GM21528 (cell line): Measurements from ENCODE around the gene KCNG2.

Experiments used
- ATAC-seq: cut with Tn5 transposase; IDR thresholded peaks from one replicate; pipeline ENCODE4 v1.9.1; 2021; ENCODE audit warnings: mild to moderate bottlenecking, moderate library complexity; ENCODE audit not compliant: unreplicated experiment, low FRiP score

The KCNG2 gene

GRCh38 chr18:79917169-79917852 lies 119.6 kb downstream of the KCNG2 start:
- no peak for ATAC-seq

DNA sequence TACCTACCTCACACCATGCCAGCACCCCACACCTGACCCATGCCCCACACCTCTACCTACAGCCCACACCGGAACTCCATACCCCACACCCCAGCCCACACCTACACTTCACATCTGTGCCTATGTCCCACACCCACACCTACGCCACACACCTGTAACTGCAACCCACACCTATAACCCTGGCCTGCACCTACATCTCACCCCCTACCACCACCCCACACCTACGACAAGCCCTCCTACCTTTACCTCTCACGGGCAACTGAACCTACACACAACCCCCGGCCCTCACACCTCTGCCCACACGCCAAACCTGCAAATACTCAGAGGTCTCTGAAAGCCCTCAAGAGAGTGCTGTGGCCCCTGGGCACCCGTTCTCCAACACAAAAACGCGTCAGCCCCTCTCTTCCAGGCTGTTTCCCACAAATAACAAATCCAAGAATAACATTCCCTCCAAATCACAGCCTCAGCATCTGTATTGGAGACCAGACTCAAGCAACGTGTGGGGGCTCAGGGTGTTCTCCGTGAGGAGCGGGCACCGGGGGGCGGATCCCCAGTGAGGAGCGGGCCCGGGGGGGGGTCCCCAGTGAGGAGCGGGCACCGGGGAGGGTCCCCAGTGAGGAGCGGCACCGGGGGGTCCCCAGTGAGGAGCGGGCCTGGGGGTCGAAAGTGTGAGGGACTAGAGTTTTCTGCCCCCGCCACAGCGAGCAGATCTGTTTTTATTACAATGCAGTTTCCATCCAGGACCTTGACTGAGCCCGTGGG lies 120.3 kb downstream of the KCNG2 start:
- no peak for ATAC-seq

DNA sequence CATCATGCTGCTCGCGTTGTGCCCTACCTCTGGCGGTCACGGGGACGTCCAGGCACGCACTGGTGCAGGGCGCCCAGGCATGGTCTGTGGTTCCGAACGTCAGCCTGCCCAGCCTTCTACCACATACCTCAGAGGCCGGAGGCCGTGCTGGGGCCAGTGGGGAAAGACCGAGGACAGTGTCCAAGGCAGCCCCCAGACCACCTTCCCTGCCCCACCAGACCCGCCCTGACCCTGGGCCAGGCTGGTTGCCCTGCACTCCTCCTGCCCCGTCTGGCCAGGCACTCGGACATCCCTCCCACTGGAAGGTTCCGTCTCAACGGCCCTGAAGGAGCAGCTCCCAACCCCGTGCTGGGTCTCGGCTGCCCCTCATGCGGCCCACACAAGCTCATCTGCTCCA lies 120.9 kb downstream of the KCNG2 start:
- ATAC-seq: no peak

- no peak for ATAC-seq
These were observed 121.4 kb downstream of the KCNG2 start for GRCh38 chr18:79919089-79919488.

- no peak for ATAC-seq
These were observed 124.5 kb downstream of the KCNG2 start for GRCh38 chr18:79921984-79922965.

- no peak for ATAC-seq
These were observed 125.3 kb downstream of the KCNG2 start for GRCh38 chr18:79922971-79923411.

GRCh38 chr18:79923896-79924585 lies 126.3 kb downstream of the KCNG2 start:
- ATAC-seq: no peak

DNA sequence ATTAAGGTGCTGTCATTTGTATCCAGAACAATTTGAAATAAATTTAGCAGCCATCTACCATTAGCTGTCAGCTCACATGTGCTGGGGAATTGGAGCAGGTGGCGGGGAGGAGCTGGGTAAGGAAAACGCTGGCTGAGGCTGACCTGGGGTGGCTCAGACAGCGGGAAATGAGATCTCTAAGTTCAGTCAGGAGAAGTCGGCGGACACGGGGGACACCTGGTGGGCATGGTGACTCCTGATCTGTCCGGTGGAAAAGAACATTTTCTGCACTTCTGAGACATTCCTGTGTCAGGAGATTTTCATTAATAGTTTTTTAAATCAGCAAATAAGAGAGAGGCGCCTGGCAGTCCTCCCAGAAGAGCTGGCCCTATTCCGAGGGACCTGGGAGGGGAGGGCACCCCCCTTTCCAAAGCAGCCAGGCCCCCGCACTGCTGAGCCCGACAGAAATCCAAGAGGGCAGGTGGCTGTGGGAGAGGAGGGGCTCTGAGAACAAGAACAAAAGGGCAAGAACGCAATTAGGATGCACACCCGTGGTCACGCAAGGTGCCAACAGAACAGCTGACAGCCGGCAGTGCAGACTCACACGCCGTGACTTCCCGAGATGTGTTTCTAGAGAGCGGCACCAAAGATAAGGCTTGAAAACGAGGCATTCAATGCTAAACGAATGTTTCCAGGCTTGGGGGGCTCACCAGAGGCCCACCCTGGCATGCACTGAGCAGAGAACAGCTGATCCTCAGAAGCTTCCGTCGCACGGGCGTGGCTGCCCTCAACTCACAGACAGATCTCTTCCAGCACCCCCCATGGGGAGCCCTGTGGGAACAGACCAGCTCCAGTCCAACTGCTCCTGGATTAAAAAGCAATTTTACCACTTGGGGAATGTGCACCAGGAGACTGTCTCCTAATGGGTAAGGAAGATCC lies 127.3 kb downstream of the KCNG2 start:
- ATAC-seq: no peak

GRCh38 chr18:79926306-79926705 lies 128.6 kb downstream of the KCNG2 start:
- no peak for ATAC-seq

DNA sequence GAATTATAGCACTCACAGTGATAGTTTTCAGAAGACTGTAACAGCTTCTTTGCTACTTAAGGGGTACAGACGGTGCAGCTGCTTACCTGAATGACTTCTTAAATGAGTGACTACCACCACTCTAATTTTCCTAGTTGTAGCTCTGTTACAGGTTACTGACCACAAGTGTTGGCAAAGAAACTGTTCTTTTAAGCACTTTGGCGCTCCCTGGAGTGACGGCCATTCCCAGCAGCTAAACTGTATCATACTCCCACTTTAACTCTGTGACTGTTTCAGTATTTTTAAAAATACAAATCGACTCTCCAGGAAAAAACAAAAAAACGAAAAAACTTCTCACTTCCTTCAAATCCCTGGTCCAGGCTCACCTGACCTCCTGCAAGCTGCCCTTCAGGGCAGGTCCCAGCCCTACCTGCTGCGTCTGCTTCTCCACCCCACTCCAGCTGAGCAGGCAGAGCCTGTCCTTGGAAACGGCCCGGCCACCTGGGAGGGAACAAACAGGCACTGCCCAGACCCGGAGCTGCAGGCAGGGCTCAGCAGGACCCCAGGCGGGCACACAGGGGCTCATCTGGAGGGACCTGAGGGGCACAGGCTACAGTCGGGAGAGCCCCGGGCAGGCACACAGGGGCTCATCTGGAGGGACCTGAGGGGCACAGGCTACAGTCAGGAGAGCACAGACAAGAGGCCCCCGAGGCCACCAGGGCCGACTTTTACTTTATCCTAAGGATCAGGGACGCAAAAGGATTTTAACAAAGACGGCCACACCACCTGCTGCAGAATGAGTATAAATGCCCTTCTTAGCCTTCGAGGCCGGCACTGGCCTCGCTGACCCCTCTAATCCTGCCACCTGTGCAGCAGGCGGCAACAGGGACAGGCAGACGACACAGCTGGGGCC lies 129.2 kb downstream of the KCNG2 start:
- ATAC-seq: no peak

GRCh38 chr18:79927607-79928562 lies 130.1 kb downstream of the KCNG2 start:
- no peak for ATAC-seq

- no peak for ATAC-seq
These were observed 130.8 kb downstream of the KCNG2 start for GRCh38 chr18:79928563-79928960.

GRCh38 chr18:79930020-79930642 lies 132.4 kb downstream of the KCNG2 start:
- ATAC-seq: no peak

- no peak for ATAC-seq
These were observed 133.7 kb downstream of the KCNG2 start for GRCh38 chr18:79931475-79931874.

DNA sequence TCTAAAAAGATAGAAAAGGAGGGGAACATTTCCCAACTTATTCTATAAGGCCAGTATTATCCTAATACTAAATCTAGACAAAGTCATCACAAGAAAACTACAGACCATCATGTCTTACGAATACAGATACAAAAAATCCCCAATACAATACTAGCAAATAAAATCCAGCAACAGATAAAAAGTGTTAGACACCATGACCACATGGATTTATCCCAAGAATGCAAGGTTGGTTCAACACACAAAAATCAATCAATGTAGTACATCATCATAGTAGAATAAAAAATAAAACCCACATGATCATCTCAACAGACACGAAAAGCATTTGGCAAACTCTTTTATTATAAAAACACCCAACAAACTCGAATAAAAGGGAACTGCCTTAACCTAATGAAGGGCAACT lies 135.2 kb downstream of the KCNG2 start:
- no peak for ATAC-seq

- ATAC-seq: no peak
These were observed 136.0 kb downstream of the KCNG2 start for GRCh38 chr18:79933765-79934164.
